GM18498 (cell line): ENCODE results near the gene ZNHIT3.
"Not testable (repeated sequence)": the region's sequence is repeated elsewhere in the genome, so short reads cannot be mapped to it uniquely, and the experiment has no call there.

Experiments
- ATAC-seq: cut with Tn5 transposase; IDR thresholded peaks from one replicate; pipeline ENCODE4 v1.9.1; 2021; ENCODE audit warnings: mild to moderate bottlenecking, moderate library complexity; ENCODE audit not compliant: unreplicated experiment

ZNHIT3 gene

DNA sequence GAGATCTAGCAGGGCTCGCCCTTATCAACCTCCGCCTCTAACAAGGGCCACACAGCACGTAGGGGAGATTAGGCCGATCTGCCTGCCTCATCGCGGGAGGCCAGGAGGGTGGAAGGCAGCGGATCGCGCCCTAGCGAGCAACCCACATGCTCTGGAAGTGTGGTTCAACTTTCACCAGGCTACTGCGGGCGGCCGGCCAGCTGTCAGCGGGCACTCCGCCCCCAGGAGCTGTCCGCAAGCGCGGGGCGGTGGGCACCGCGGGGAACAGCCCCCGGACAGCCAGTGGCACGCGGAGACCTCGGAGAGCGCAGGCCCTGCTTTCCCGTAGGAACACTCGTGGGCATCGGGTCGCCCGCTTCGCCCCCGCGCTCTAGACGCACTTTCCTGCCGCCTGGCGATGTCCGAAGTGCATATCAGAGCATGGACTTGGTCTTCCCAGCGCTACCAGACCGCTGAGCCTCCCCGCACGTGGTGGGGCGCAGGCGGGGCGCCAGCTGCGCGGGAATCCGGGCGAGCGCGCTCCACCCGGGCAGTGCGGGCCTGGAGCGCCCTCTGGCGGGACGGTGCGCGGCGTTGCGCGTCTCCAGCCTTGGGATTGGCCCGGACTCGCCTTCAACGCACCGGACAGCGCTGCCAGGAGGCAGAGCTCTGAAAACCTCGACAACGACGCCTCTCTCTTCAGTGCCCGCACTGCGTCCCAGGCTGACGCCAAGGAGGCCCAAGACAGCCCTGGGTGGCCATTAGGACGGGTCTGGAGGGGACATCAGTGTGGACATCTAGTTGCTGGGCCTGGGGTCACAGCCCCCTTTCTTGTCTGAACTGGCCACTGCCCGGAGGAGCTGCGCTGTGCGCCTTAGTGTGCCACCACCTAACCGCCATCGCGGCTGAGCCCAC is 3.6 kb upstream of the ZNHIT3 start:
- ATAC-seq = no peak

DNA sequence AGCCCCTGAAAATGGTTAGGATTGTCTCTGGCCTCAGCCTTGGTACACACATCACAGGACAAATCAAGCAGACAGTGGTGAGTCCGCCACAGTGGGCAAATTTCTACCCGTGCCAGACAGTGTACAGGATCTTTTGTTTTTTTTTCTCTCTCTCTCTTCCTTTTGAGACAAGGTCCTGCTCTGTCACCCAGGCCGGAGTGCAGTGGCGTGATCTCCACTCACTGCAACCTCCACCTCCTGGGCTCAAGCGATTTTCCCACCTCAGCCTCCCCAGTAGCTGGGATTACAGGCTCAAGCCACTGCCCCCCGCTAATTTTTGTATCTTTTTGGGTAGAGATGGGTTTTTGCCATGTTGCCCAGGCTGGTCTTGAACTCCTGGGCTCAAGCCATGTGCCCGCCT is 2.5 kb upstream of the ZNHIT3 start:
- not testable (repeated sequence) for ATAC-seq

DNA sequence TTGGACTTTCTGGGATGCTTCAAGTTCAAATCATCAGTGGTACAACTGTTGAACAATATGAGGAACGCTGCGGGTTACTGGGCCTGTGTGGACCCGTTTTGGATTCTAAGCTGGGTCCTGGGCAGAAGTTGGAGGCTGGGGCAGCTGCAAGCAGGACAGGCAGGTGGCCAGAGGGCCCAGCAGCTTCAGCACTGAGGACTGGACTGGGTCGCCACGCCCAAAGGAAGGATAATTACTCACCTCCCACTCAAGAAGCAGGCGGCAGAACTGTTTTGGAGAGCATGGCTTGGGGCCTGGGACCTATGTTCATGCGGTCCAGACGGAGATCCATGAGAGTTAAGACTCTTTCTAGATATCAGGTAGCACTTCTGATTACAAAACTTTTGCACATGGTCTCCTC is 1.5 kb upstream of the ZNHIT3 start:
- no peak for ATAC-seq

DNA sequence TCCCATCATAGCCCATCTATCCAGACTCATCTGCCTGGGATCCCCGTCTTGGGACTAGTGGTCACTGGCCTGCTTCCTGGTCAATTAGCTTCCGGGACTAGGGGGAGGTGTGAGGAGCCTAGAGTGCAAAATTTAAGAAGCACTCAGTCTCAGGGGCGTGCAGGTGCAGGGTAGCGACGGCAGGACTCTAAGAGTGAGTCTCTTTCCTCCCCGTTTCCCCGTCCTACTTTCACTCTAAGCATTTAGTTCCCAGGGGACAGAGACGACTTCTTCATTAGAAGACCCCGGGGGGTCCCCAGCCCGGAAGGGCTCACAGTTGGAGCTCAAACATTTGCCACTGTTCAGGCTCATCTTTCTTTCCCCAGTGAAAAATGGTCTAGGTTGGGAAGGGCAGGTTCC is 677 bp upstream of the ZNHIT3 start:
- ATAC-seq = no peak

DNA sequence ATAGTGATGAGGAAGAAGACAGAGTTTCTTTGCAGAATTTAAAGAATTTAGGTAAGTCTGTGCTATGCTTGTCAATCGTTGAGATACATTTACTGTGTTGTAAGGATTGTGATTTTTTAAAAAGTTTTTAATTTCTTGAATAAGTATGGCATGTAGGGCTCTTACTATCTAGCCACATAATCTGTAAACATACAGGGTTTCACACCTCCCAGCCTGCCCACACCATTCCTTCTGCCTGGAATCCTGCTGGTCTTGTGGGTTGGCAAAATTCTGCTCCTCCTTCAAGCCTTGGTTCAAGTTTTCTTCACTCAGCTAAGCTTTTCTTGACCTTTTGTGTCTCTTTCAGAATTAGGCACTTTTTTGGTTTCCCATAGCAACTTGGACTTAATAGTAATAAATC is 7.5 kb downstream of the ZNHIT3 start:
- no peak for ATAC-seq

DNA sequence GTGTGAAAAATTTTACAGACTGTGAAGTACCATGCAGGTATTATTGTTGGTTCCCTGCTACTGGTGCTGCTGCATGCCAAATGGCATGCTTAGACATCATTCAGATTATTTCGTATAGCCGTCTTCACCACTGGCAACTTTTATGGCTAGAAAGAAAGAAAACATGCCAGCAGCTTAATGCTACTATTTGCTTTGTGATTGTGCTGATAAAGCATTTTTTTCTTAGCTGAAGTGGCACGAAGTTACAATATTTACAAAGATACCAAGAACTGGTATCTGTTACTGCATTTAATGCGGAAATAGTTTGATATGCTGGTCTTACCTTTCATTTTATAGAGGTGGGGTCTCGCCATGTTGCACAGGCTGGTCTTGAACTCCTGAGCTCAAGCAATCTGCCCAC is 8.2 kb downstream of the ZNHIT3 start:
- no peak for ATAC-seq

DNA sequence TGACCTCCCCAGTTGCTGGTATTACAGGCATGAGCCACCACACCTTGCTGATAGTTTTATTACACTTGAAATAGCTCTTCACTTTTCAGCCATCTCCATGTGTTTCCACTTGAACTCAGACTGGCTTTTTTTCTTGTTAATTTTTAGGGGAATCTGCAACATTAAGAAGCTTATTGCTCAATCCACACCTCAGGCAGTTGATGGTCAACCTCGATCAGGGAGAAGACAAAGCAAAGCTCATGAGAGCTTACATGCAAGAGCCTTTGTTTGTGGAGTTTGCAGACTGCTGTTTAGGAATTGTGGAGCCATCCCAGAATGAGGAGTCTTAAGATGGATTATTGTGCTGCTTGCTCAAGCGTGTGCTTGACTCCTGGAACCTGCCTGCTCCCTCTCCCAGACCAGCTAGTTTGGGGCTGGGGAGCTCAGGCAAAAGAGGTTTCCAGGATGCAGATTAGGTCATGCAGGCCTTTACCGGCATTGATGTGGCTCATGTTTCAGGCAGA is 8.6 kb downstream of the ZNHIT3 start:
- ATAC-seq = no peak

DNA sequence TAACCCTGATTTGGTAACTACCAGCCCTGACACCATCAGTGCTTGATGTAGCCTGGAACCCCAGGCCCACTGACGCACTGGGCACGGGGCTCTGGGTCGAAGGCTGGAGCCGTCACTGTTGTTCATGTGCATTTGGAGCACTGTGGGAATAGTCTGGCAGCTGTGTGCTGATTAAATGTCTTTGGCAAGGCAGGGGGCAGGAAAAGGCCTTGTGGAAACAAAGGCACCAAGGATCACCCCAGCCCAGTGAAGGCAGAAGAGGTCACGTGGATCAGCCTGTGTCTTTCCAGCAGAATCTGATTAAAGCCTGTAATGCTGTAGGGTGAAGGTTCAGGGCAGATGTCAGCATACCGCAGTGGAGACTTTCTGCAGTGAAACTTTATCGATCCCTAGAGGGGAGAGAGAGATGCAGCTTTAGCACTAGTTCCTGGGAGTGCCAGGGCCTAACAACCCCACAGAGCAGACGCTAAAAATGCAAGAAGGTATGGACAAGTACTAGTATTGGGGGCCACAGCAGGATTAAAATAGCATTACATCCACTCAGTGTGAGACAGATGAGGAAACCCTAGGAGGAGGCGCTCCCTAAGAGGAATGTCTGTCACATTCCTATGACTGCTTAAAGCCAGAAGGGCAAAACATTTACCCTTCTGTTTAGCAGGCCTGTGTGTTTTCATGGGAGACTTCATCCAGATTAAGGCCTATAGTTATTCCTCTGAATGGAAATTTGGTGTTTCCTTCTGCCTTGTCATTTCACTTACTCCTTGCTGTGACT is 9.7 kb downstream of the ZNHIT3 start:
- ATAC-seq = no peak

DNA sequence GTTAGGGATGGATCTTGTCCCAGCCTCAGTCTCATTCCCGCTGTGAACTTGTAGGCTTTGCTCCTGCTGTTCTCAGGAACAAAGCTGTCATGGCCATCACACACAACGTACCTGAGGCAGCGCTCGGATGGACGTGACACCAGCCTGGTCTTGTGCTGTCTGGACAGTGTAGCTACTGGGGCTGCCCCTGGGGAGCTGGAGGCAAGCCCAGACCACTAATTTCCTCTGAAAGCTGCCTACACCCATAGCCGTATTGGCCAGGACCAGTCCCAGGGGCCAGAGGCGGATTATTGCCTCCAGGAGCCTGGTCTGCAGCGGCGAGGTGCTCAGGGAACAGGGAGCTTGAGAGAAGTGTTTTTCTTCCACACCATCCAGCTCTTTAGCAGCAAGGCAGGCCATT is 11.7 kb downstream of the ZNHIT3 start:
- no peak for ATAC-seq

DNA sequence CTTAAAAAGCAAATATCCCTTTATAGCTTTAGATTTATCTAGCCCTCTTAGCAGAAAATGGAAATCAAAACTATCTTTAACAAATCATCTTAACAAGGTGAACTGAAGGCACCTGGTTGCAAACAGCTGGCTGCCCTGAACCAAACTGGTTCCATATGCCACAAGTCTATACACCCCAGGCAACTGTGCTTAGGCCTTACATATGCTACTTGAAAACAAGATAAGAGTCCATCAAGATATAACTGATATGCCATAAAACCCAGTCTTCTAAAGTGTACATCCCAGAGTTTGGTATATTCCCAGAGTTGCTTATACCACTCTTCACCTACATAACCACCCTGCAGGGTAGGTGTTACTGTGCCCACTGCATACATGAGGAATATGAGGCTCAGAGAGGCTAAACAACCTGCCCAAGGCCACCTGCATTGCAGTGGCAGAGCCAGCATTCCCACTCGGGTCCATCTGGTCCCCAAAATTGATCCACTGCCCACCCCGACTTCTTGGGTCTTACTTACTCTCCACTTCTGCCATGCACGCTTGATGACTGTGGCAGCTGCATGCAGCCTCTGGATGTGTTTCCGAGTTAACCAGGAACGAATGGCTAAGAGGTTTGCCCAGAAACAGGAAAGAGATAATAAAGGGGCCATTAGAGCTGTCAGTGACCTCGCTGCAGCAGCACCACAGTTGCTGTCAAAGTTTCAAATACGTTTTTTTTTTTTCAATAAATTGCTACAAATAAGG is 12.2 kb downstream of the ZNHIT3 start:
- ATAC-seq = no peak

DNA sequence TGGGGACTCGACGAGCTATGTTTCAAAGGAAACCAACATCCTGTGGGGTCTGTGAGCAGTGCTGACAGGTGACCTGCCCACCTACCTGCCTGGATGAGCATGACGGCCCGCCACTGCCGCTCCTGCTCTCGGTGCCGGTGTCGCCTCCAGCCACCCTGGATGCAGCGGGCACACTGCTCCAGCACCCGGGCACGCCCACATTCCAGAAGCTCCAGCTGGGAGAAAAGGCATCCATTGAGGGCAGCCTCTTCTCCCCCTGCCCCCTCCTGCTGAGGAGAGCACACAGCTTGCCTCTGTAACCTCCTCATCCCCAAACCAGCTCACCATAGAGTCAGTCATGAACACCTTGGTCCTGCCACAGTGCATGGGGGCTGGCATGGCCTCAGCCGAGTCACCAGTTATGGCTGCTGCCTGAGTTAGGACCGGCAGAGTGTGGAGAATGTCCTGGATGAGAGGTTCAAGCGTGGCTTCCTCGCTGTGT is 14.3 kb downstream of the ZNHIT3 start:
- ATAC-seq = no peak

DNA sequence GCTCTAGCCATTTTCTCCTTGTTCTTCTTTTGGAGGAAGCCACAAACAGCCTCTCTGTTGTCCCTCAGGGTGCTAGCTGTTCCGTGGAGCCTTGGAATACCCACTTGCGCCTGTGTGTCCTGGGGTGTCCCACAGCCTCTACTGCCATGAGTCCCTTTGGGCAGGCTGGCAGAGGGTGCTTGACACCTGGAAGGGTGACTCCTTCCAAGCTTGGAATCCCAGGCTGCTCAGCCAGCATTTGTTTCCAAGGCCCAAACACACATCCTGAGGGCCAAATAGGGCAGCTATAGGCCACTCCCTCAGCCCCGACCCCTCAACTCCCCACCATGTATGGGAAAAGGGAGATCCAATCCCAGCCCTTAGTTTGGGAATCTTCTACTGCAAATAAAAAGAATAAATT is 14.9 kb downstream of the ZNHIT3 start:
- ATAC-seq = no peak

DNA sequence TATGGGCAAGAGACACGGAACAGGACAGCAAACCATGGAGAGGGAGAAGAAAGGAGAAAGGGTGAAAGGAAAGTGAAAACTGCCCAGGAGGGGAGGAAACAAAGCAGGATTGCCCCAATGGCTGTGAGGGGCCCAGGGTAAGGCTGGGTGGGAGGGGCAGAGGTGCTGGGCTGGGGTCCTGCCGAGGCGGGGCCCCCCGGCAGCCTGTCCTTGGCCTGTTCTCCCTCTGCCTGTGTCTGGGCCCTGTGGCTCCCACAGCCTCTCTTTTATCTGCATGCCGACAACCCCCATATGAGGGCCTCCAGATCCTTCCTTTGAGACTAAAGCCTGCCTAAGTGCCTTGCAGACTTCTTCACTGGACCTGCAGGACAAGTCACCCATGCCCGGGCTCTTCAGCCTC is 15.5 kb downstream of the ZNHIT3 start:
- no peak for ATAC-seq

DNA sequence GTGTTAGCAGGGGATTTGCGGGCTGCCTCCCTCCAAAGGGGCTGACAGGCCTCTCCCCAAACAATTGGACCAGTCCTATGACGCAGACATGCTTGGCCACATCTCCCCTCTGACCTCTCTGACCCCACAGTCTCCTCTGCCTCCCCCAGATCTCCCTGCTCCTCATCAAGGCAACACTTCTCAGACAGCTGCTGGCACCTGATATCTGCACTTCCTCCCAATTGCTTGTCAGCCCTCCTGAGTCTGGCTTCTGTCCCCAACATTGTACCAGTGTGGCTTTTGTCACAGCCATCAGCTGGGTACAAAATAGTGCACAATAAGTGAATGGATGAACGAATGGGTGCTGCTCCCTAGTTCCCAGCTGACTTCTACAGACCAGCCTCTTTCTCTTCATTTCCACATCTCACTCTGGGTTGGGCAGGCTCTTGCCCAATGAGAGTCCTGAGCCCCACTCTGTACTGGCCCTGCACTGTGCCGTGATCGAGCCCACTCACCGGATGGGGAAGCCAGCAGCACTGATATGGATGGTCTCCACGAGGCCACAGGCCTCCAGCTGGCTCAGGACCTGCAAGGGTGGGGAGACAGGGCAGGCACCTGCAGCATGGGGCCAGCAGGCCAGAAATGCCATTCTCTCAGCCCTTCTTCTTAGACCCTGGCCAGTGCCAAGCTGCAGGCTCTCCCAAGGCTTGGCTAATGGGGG is 17.1 kb downstream of the ZNHIT3 start:
- no peak for ATAC-seq

DNA sequence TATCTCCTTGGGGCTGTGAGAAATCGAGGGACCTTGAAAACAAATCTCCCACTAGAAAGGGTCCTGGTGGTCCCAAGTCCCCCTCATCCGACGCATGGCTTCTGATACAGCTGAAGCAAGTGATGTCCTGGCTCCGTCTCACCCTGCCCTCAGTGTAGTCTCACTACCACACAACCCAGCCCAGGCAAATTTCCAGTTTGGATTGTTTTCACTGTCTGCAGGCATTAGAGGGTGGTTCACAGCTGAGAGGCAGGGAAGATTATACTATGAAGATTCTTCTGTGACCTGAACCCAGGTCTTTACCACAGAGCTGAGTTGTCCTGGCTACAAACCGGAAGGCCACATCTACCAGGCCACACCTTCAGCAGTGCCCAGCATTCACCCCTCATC is 17.7 kb downstream of the ZNHIT3 start:
- ATAC-seq = no peak

DNA sequence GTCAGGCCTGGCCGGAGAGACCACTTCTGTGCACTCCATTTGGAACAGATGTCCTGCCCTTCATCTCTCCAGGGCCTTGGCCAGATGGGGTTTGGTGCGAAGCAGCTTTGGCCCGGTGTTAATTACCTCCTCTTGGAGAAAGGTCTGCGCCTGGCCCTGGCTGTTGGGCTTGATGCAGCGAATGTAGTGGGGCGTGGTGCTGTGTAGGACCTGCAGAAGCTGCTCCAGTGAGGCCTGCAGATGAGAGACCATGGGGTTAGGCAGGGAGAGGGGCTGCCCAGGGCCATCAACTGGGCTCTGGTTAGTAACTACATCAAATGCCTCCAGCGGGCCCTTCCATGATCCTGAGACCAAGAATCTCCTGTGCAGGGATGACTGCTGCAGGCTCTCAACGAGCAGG is 18.7 kb downstream of the ZNHIT3 start:
- ATAC-seq = no peak

DNA sequence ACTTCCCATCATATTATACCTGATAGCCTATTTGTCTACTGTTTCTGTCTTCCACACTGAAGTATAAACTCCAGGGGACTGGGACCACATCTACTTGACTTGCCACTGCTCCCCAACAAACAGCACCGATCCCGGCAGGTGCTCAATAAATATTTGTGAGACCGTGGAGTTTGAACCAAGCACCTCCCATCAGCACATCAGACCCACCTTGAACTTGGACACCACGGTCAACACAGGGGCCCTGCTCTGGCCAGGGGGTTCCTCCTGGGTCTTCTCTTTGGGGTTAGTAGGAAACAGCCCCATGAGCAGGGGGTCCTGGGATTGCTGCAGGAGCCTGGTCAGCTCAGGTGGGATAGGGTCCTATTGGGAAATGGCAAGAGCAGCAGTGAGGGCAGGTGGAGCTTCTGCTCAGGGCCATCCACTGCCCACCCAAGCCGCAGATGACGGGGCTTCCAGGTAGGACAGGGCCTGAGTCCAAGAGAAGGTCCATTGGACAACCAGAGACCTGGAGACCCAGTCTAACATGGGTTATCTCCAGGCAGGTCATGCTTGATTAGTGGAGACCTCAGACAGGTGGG is 19.9 kb downstream of the ZNHIT3 start:
- ATAC-seq = no peak

DNA sequence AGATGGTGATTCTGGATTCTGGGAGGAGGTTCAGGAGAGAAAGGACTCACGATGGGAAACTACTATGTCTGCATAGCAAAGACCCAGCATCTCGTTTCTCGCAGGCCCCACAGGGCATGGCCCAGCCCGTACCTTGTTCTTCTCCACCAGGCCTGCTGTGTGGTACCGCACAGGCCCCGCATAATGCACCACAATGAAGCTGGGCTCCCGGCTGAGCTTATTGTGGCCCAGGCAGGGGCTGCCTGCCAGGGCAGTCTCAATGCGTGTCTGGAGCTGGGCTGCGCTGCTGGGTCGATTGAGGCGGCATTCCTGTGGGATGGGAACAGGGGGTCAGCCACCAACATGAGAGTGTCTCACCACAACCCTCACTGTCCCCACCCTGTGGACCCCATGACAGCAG is 20.4 kb downstream of the ZNHIT3 start:
- no peak for ATAC-seq

DNA sequence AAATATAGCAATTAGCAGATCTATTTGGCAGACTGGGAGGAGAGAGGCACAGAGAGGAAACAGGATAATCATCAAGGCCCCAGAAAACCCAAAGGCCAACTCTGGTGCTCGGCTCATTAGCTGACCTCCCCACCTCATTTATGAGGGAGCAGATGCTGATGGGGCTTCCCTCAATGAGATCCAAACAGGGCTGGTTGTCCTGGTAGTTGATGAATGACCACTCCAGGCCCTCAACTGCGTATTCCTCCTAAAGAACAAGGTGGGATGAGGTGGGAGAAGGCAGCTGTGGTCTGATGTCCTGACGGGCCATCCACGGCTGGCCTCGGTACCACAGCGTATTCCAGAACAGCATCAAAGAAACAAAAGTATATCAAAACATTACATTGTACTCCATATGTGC is 20.8 kb downstream of the ZNHIT3 start:
- no peak for ATAC-seq

DNA sequence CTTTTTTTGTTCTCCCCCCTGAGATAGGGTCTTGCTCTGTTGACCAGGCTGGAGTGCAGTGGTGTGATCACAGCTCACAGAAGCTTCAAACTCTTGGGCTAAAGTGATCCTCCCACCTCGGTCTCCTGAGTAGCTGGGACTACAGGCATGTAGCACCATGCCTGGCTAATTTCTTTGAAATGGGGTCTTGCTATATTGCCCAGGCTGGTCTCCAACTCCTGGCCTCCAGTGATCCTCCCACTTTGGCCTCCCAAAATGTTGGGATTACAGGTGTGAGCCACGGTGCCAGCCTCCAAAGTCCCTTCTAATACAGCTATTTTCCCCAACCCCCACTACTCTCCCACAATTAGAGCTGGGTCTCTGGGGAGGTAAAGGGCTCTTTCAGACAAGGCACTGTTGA is 22.0 kb downstream of the ZNHIT3 start:
- not testable (repeated sequence) for ATAC-seq
